Measurements from ENCODE around the gene LTB4R. TPM values are rescaled to one million over a fixed set of nuclear protein-coding genes. Genes with fewer than 3 reads are reported as not detected.

Gene LTB4R
- total and polyA plus RNA-seq, 2 donors from 2014 or later = 4.6 to 9.3 TPM

GRCh38 chr14:24284501-24285035, 26.7 kb upstream of the LTB4R start:
- Histone ChIP-seq H3K9ac (ENCODE audit: low read length in 3 of 3) (no peak overlapping the region), H3K9me3 (ENCODE audit: control insufficient read depth in 2 of 3, insufficient read depth in 1 of 3, low read length in 3 of 3) (no peaks in the 10 kb centered on the region), H3K27ac (ENCODE audit: low read depth in 2 of 2, low read length in 2 of 2) (no peak overlapping the region), H3K4me1 (ENCODE audit: control insufficient read depth in 2 of 3, insufficient read depth in 2 of 3, low read depth in 1 of 3, low read length in 3 of 3) (no peaks in the 10 kb centered on the region), H3K36me3 (ENCODE audit: control insufficient read depth in 2 of 3, insufficient read depth in 3 of 3, low read length in 3 of 3) (peaks cover 0 to 3% (median 3%) of the 10 kb centered on the region in 3 donors), H3K27me3 (ENCODE audit: control insufficient read depth, insufficient read depth, low read length) (no peaks in the 10 kb centered on the region), H3K4me3 (ENCODE audit: low read length in 3 of 3) (no peak overlapping the region)
- intact Hi-C loops (cut with DNase I) = no loop called here
- FAIRE-seq (no peak), DNase-seq (no peak)
- no peak for TF ChIP-seq CTCF (IDR thresholded peaks at IDR 0.05; ENCODE audit: borderline replicate concordance, extremely low read depth, insufficient read depth)

GRCh38 chr14:24285351-24285750, 26.0 kb upstream of the LTB4R start:
- TF ChIP-seq CTCF (IDR thresholded peaks at IDR 0.05; ENCODE audit: borderline replicate concordance, extremely low read depth, insufficient read depth) = no peak
- H3K36me3 ChIP-seq (ENCODE audit: control insufficient read depth in 2 of 3, insufficient read depth in 3 of 3, low read length in 3 of 3) = peaks cover 0 to 10% (median 3%) of the 10 kb centered on the region in 3 donors
- H3K4me3 ChIP-seq (ENCODE audit: low read length in 3 of 3) = no peak overlapping the region
- H3K27me3 ChIP-seq (ENCODE audit: control insufficient read depth, insufficient read depth, low read length) = no peaks in the 10 kb centered on the region
- intact Hi-C loops (cut with DNase I) = no loop called here
- no peaks in the 10 kb centered on the region for H3K9me3 ChIP-seq (ENCODE audit: control insufficient read depth in 2 of 3, insufficient read depth in 1 of 3, low read length in 3 of 3)
- no peak for FAIRE-seq
- no peak overlapping the region for H3K9ac ChIP-seq (ENCODE audit: low read length in 3 of 3)
- H3K4me1 ChIP-seq (ENCODE audit: control insufficient read depth in 2 of 3, insufficient read depth in 2 of 3, low read depth in 1 of 3, low read length in 3 of 3) = no peaks in the 10 kb centered on the region
- DNase-seq = no peak
- H3K27ac ChIP-seq (ENCODE audit: low read depth in 2 of 2, low read length in 2 of 2) = no peak overlapping the region

- no peak for TF ChIP-seq CTCF (IDR thresholded peaks at IDR 0.05; ENCODE audit: borderline replicate concordance, extremely low read depth, insufficient read depth)
- FAIRE-seq = no peak
Measured at GRCh38 chr14:24286996-24287395, 24.3 kb upstream of the LTB4R start.

More at GRCh38 chr14:24286996-24287395, 24.3 kb upstream of the LTB4R start:
- no peaks in the 10 kb centered on the region for H3K27me3 ChIP-seq (ENCODE audit: control insufficient read depth, insufficient read depth, low read length)
- H3K27ac ChIP-seq (ENCODE audit: low read depth in 2 of 2, low read length in 2 of 2) = no peak overlapping the region
- no peaks in the 10 kb centered on the region for H3K9me3 ChIP-seq (ENCODE audit: control insufficient read depth in 2 of 3, insufficient read depth in 1 of 3, low read length in 3 of 3)
- intact Hi-C loops (cut with DNase I) = no loop called here
- no peak overlapping the region for H3K9ac ChIP-seq (ENCODE audit: low read length in 3 of 3)
- peaks cover 0 to 19% (median 11%) of the 10 kb centered on the region in 3 donors for H3K36me3 ChIP-seq (ENCODE audit: control insufficient read depth in 2 of 3, insufficient read depth in 3 of 3, low read length in 3 of 3)
- no peak for DNase-seq
- no peaks in the 10 kb centered on the region for H3K4me1 ChIP-seq (ENCODE audit: control insufficient read depth in 2 of 3, insufficient read depth in 2 of 3, low read depth in 1 of 3, low read length in 3 of 3)
- H3K4me3 ChIP-seq (ENCODE audit: low read length in 3 of 3) = no peak overlapping the region
